Keratinocyte (primary cell): ENCODE measurements around the gene TRABD2B. TPM values are rescaled to one million over a fixed set of nuclear protein-coding genes. Genes with fewer than 3 reads are reported as not detected.

Source experiments
- DNase-seq: peaks from one replicate; pipeline ENCODE4 v3.0.0-alpha.2; 2011; ENCODE audit warnings: low read depth, missing footprints, low spot score
- FAIRE-seq: peaks from 2 replicates; lab custom pipeline; 2011; peaks lifted over from hg19 to GRCh38; lab: Jason Lieb, UNC
- H2AFZ ChIP-seq: 2 replicates; pipeline ENCODE4 v1.6.0; 2012; ENCODE audit warnings: low read length, control low read depth, inconsistent platforms; ENCODE audit not compliant: control insufficient read depth
- H3K27ac ChIP-seq: 2 replicates; pipeline ENCODE4 v1.5.1; 2011; ENCODE audit warnings: low read length; ENCODE audit not compliant: control insufficient read depth, insufficient read depth
- H3K27me3 ChIP-seq: 3 replicates; pipeline ENCODE4 v1.6.0; 2011; ENCODE audit warnings: low read length; ENCODE audit not compliant: control insufficient read depth, insufficient read depth; ENCODE audit errors: extremely low read depth
- H3K36me3 ChIP-seq, 2 experiments: 2 replicates in 1 of 2; 3 replicates in 1 of 2; pipeline ENCODE4 v1.5.1; 2011; ENCODE audit warnings: low read length in 2 of 2, mild to moderate bottlenecking in 1 of 2; ENCODE audit not compliant: control insufficient read depth in 2 of 2, insufficient read depth in 2 of 2; ENCODE audit errors: extremely low read depth in 1 of 2
- H3K4me1 ChIP-seq: 3 replicates; pipeline ENCODE4 v1.5.1; 2011; ENCODE audit warnings: low read length; ENCODE audit not compliant: control insufficient read depth, insufficient read depth; ENCODE audit errors: extremely low read depth
- H3K4me2 ChIP-seq: 3 replicates; pipeline ENCODE4 v1.6.0; 2011; ENCODE audit warnings: low read depth, low read length; ENCODE audit not compliant: control insufficient read depth, insufficient read depth; ENCODE audit errors: extremely low read depth
- H3K4me3 ChIP-seq, 3 experiments: fragments of 200-600 bp in 1 of 3; sonication (generic) in 1 of 3; 2 replicates in 2 of 3; 3 replicates in 1 of 3; pipeline ENCODE4 v1.5.1; 2011 to 2016; ENCODE audit warnings: low read length in 3 of 3, mild to moderate bottlenecking in 3 of 3, control low read depth in 2 of 3, inconsistent platforms in 1 of 3, low read depth in 1 of 3, mixed read lengths in 1 of 3, mixed run types in 1 of 3, moderate library complexity in 1 of 3; ENCODE audit not compliant: control insufficient read depth in 2 of 3, insufficient read depth in 2 of 3; ENCODE audit errors: extremely low read depth in 1 of 3
- H3K79me2 ChIP-seq: 2 replicates; pipeline ENCODE4 v1.6.0; 2012; ENCODE audit warnings: low read length; ENCODE audit not compliant: control insufficient read depth, insufficient read depth
- H3K9ac ChIP-seq: 3 replicates; pipeline ENCODE4 v1.6.0; 2011; ENCODE audit warnings: low read length; ENCODE audit not compliant: control insufficient read depth, insufficient read depth; ENCODE audit errors: extremely low read depth
- H3K9me1 ChIP-seq: 3 replicates; pipeline ENCODE4 v1.6.0; 2011; ENCODE audit warnings: low read length; ENCODE audit not compliant: control insufficient read depth, insufficient read depth; ENCODE audit errors: extremely low read depth
- H3K9me3 ChIP-seq: 2 replicates; pipeline ENCODE4 v1.5.1; 2012; ENCODE audit warnings: low read depth, low read length; ENCODE audit not compliant: control insufficient read depth
- H4K20me1 ChIP-seq: 3 replicates; pipeline ENCODE4 v1.6.0; 2011; ENCODE audit warnings: low read length; ENCODE audit not compliant: control insufficient read depth, insufficient read depth; ENCODE audit errors: extremely low read depth
- CTCF ChIP-seq, 3 experiments: IDR thresholded peaks in 1 of 3; conservative IDR thresholded peaks in 1 of 3; optimal IDR thresholded peaks in 1 of 3; 2 replicates in 2 of 3; 3 replicates in 1 of 3; pipeline versions ENCODE3 to v1.5.1; 2011; ENCODE audit warnings: low read length in 3 of 3, mild to moderate bottlenecking in 3 of 3, moderate library complexity in 2 of 3, control low read depth in 1 of 3, inconsistent platforms in 1 of 3; ENCODE audit not compliant: insufficient read depth in 2 of 3; ENCODE audit errors: extremely low read depth in 1 of 3
- EZH2 ChIP-seq: IDR thresholded peaks from one replicate; pipeline ENCODE4 v1.6.1; 2012; ENCODE audit warnings: inconsistent platforms, mild to moderate bottlenecking, low read length, moderate library complexity
- dilution Hi-C: fragments of 300-500 bp; cut with MboI; formaldehyde crosslinking; loops from one replicate; pipeline ENCODE4 v1.7.0; 2020; ENCODE audit warnings: low sequenced_read_pairs; ENCODE audit not compliant: extremely low pct_ligation_motif_present
- polyA plus RNA-seq, 5 experiments: library from polyadenylated mRNA; depleted of rRNA in 3 of 5; stranded (reverse) in 3 of 5; stranded (forward) in 1 of 5; unstranded in 1 of 5; fragments of >200 nt; gene quantifications; 1 replicate in 1 of 5; 2 replicates in 3 of 5; 3 replicates in 1 of 5; pipeline versions ENCODE4 v1.2.1 to v1.2.3, GENCODE V29; 2011 to 2012; ENCODE audit warnings: missing spikeins in 2 of 5, low read depth in 1 of 5, low replicate concordance in 1 of 5

The TRABD2B gene
- polyA plus RNA-seq, 1 donor (not counting 4 experiments of a cell fraction or from before 2014, with no cell fraction given), result 0.13 TPM

GRCh38 chr1:47725511-47725991 is 271.6 kb downstream of the TRABD2B start:
- H3K79me2 ChIP-seq, result no peaks in the 10 kb centered on the region
- peaks cover 39% of the 10 kb centered on the region for H3K27me3 ChIP-seq
- H3K4me1 ChIP-seq, result peaks cover 16% of the 10 kb centered on the region
- peak overlapping the region; percentile 45 for H3K4me2 ChIP-seq
- H2AFZ ChIP-seq, result no peak overlapping the region
- no peaks in the 10 kb centered on the region for H3K36me3 ChIP-seq
- dilution Hi-C loops, result no loop called here
- no peaks in the 10 kb centered on the region for H3K9me1 ChIP-seq
- peaks cover 3% of the 10 kb centered on the region for H4K20me1 ChIP-seq
- no peak overlapping the region for H3K27ac ChIP-seq
- no peak for TF ChIP-seq CTCF (optimal IDR thresholded peaks at IDR 0.05 in 1 of 3, IDR thresholded peaks at IDR 0.05 in 1 of 3, conservative IDR thresholded peaks at IDR 0.05 in 1 of 3; ENCODE audit: extremely low read depth in 1 of 3, insufficient read depth in 2 of 3, low read length in 3 of 3)
- peak; percentile 85 for TF ChIP-seq EZH2
- H3K9ac ChIP-seq, result no peak overlapping the region
- DNase-seq (no peak), FAIRE-seq (no peak)
- no peak overlapping the region for H3K4me3 ChIP-seq
- H3K9me3 ChIP-seq, result no peaks in the 10 kb centered on the region

GRCh38 chr1:47725000-47725473 is 272.1 kb downstream of the TRABD2B start:
- Histone ChIP-seq H3K4me3 (no peak overlapping the region), H3K27me3 (peaks cover 39% of the 10 kb centered on the region), H3K9me3 (no peaks in the 10 kb centered on the region), H2AFZ (no peak overlapping the region), H3K27ac (no peak overlapping the region), H3K9me1 (no peaks in the 10 kb centered on the region), H3K36me3 (no peaks in the 10 kb centered on the region), H3K4me2 (no peak overlapping the region), H3K4me1 (peaks cover 16% of the 10 kb centered on the region), H3K79me2 (no peaks in the 10 kb centered on the region), H3K9ac (no peak overlapping the region), H4K20me1 (peaks cover 3% of the 10 kb centered on the region)
- TF ChIP-seq CTCF (optimal IDR thresholded peaks at IDR 0.05 in 1 of 3, IDR thresholded peaks at IDR 0.05 in 1 of 3, conservative IDR thresholded peaks at IDR 0.05 in 1 of 3; ENCODE audit: extremely low read depth in 1 of 3, insufficient read depth in 2 of 3, low read length in 3 of 3) (no peak), EZH2 (no peak)
- FAIRE-seq, result no peak
- dilution Hi-C loops, result no loop called here
- DNase-seq, result no peak
